Activated CD8-positive, alpha-beta memory T cell treated with anti-CD3 and anti-CD28 coated beads for 48 hours (primary cell): ENCODE data around the gene CNTD1.

ENCODE experiments used
- DNase-seq, 3 experiments: peaks; one replicate each; pipeline ENCODE4 v3.0.0-alpha.2; 2020; ENCODE audit warnings: low read depth in 2 of 3, low spot score in 2 of 3

The CNTD1 gene

GRCh38 chr17:42779304-42779935 lies 19.2 kb upstream of the CNTD1 start:
- no peak for DNase-seq

GRCh38 chr17:42779936-42780850 lies 18.5 kb upstream of the CNTD1 start, which contains the start of gene WNK4:
Gene WNK4, plus strand, starts transcription at chr17:42780610. Its CDS starts 89 bp downstream, at chr17:42780699.
- no peak for DNase-seq

DNA sequence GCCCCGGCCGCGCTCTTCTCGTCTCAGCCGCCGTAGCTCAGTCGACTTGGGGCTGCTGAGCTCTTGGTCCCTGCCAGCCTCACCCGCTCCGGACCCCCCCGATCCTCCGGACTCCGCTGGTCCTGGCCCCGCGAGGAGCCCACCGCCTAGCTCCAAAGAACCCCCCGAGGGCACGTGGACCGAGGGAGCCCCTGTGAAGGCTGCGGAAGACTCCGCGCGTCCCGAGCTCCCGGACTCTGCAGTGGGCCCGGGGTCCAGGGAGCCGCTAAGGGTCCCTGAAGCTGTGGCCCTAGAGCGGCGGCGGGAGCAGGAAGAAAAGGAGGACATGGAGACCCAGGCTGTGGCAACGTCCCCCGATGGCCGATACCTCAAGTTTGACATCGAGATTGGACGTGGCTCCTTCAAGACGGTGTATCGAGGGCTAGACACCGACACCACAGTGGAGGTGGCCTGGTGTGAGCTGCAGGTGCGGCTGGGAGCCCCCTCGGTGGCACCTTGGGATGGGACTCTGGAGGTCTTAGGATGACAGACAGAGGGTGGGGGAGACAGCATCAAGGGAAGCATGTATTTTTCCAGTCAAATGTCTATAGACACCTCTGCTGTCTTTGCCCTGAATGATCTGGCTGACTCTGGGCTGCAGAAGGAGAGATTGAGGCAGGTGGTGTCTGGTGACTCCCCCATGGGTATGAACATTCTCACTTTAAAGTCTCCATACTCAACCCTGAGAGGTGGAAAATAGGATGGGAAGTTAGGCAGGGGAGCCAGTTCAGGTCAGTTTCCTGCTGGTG lies 17.6 kb upstream of the CNTD1 start:
- DNase-seq = no peak

GRCh38 chr17:42781639-42782165 lies 17.0 kb upstream of the CNTD1 start:
- no peak for DNase-seq

DNA sequence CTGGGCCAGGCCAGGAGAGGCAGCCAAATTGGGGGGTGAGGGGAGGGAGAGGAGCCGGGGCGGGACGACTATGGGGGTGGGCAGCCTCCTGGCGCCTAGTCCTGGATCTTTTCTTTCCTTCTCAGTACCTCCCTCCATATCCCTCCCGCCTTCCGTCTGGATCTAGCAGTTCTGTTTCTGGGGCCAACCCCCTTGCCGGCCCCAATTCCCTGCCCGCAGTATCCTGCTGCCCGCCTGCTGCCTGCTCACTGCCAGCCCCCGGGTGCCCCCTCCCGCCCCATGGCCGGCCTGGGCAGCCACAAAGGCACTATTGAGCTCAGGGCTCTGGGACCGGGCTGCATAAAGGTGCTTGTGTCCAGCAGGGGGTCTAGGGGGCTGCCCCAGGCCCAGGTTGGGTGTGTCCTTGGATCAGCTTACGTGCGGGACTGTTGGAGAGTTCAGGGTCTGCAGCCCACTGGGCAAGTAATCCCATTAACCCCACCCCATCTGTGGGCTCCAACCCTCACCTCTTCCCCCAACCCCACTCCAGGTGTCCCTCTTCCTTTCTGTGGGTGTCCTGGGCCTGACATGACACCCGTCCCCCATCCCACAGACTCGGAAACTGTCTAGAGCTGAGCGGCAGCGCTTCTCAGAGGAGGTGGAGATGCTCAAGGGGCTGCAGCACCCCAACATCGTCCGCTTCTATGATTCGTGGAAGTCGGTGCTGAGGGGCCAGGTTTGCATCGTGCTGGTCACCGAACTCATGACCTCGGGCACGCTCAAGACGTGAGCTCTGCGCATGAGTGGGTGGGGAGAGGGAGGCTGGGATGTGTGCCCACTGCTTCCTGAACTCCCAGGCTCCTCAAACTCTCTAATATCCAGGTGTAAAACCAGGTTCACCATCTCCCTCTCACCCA lies 16.2 kb upstream of the CNTD1 start:
- DNase-seq = no peak

DNA sequence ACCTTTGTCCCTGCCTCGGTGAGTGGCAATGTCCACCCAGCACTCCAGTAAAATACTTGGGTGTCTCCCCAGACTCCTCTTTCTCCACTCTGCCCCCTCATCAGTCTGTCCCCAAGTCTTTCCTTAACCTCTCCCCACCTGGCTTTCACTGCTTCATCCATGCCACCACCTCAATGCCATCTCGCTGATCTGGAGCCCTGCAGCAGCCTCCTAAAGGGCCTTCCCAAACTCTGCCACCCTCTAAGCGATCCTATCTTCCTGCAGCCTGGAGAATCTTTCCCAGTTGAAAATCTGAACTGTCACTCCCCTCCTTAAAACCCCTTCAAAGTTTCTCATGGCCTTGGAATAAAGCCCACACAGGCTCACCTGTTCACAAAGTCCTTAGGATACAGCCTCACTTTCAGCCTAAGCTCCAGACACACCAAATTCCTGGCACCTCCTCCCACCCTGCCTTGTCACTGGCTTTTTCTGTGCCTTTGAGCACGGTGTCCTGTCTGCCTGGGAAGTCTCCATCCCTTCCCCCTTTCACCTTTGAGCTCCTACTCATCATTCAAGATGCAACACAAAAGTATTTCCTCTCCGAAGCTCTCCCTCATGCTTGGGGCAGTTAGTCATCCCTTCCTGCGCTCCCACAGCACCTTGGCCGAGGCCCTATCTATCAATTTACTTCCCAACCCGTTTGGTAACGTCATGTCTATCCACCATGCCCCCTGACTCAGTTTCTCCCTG lies 15.4 kb upstream of the CNTD1 start:
- DNase-seq = no peak

DNA sequence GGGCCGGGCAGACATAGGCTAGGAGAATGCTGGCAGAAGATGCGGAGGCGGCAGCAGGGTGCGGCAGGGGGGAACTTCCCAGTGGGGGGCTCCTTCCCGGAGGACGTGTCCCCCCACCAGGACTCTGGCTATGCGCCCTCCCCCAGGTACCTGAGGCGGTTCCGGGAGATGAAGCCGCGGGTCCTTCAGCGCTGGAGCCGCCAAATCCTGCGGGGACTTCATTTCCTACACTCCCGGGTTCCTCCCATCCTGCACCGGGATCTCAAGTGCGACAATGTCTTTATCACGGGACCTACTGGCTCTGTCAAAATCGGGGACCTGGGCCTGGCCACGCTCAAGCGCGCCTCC lies 14.9 kb upstream of the CNTD1 start:
- DNase-seq = no peak

- DNase-seq = no peak
Measured at GRCh38 chr17:42784409-42784808, 14.3 kb upstream of the CNTD1 start.

DNA sequence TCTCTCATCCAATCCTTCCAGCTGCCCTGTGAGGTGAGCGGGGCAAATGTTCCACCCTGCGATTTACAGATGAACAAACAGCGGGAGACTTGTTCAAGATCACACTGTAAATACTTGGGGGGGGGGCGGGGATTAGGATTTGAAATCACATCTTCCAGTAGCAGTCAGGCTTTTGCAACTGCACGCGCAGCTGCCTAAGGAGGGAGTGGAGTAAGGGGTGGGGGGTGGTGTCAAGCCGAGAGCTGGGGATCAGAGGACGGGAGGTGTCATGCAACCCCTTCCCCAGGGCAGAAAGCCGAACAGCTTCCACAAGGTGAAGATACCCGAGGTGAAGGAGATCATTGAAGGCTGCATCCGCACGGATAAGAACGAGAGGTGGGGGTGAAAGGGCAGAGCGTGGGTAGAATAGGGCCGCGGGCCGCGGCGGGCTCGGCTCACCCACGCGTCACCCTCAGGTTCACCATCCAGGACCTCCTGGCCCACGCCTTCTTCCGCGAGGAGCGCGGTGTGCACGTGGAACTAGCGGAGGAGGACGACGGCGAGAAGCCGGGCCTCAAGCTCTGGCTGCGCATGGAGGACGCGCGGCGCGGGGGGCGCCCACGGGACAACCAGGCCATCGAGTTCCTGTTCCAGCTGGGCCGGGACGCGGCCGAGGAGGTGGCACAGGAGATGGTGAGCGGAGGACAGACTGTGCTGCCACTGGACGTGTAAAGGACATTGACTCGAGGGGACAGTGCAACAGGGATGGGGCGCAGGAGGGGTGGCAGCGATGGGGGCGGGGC lies 13.7 kb upstream of the CNTD1 start:
- DNase-seq = no peak

DNA sequence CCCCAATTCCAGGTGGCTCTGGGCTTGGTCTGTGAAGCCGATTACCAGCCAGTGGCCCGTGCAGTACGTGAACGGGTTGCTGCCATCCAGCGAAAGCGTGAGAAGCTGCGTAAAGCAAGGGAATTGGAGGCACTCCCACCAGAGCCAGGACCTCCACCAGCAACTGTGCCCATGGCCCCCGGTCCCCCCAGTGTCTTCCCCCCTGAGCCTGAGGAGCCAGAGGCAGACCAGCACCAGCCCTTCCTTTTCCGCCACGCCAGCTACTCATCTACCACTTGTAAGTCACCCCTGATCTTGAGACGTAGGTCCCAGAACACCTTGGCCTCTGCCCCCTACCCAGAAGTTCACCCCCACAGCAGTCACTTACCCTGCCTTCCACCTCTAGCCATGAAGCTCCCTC lies 11.4 kb upstream of the CNTD1 start:
- no peak for DNase-seq

DNA sequence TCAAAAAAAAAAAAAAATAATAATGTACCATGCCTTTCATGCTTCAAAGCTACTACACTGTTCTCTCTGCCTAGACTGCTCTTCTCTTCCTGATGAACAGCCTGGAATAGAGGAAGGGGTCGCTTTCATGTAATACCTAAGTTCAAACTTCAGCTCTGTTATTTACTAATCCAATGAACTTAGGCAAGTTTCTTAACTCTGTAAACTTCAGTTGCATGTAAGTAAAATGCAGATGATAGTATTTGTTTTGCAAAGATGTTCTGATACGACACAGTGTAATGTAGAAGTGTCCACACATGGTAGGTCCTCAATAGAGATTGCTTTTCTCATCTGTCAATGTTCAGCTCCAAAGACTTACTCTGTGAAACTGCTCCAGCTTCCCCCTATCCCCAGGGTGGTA lies 6.7 kb upstream of the CNTD1 start:
- no peak for DNase-seq

GRCh38 chr17:42792545-42792944 lies 6.1 kb upstream of the CNTD1 start:
- no peak for DNase-seq

GRCh38 chr17:42795061-42795460 lies 3.6 kb upstream of the CNTD1 start:
- DNase-seq = no peak

DNA sequence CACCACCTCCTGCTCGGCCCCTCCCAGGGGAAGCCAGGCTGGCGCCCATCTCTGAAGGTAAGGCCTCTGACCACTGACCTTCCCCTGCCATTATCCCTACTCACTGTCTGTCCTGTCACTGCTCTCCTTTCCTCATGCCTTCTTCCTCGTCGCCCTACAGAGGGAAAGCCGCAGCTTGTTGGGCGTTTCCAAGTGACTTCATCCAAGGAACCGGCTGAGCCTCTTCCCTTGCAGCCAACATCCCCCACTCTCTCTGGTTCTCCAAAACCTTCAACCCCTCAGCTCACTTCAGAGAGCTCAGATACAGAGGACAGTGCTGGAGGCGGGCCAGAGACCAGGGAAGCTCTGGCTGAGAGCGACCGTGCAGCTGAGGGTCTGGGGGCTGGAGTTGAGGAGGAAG lies 3.2 kb upstream of the CNTD1 start:
- no peak for DNase-seq

- DNase-seq = no peak
Measured at GRCh38 chr17:42796066-42796758, 2.4 kb upstream of the CNTD1 start.

- DNase-seq = no peak
Measured at GRCh38 chr17:42797067-42798007, 1.3 kb upstream of the CNTD1 start.

GRCh38 chr17:42798011-42798382 lies 664 bp upstream of the CNTD1 start:
- DNase-seq = no peak
